ENCODE data around the gene MYL3.

GRCh38 chr3:46857485-46858341 is 5.5 kb downstream of the MYL3 start:
- TF ChIP-seq POLR2A (IDR thresholded peaks at IDR 0.05; ENCODE audit: low read length): no peak
- no peak for TF ChIP-seq GATA1 (IDR thresholded peaks at IDR 0.05; ENCODE audit: low read depth, low read length)

All from erythroblast (primary cell).